ENCODE data around the gene TANGO2. TPM values are rescaled to one million over a fixed set of nuclear protein-coding genes. Genes with fewer than 3 reads are reported as not detected.

The TANGO2 gene
- total and polyA plus RNA-seq, 2 of the 8 experiments (the other 6 are each of a cell fraction or from before 2014, with no cell fraction given) = 10.1 to 18.4 TPM

GRCh38 chr22:20055144-20055543 lies 34.2 kb downstream of the TANGO2 start:
- Histone ChIP-seq H3K79me2 (ENCODE audit: control insufficient read depth in 1 of 2, insufficient read depth in 2 of 2, low read length in 2 of 2) (no peaks in the 10 kb centered on the region), H4K5ac (ENCODE audit: insufficient read length, low read depth, low read length) (no peak overlapping the region), H4K20me1 (replicated peaks in 1 of 2; ENCODE audit: control insufficient read depth in 1 of 2, insufficient read depth in 2 of 2, low read length in 2 of 2) (peaks cover 0 to 5% of the 10 kb centered on the region in 2 experiments), H4K8ac (ENCODE audit: extremely low read depth, insufficient read depth, low read length) (no peak overlapping the region), H2BK15ac (ENCODE audit: low read length) (no peak overlapping the region), H2AK5ac (ENCODE audit: low read depth, low read length) (no peak overlapping the region), H3K56ac (replicated peaks; ENCODE audit: insufficient read length, low read depth, low read length) (no peak overlapping the region), H2BK120ac (replicated peaks; ENCODE audit: low read depth, low read length) (no peak overlapping the region), H3K9me3 (ENCODE audit: insufficient read depth in 2 of 2, low read depth in 1 of 2, low read length in 1 of 2) (no peaks in the 10 kb centered on the region), H2BK20ac (ENCODE audit: low read length) (no peak overlapping the region), H2AFZ (ENCODE audit: low read length) (no peak overlapping the region), H3K23me2 (ENCODE audit: low read depth, low read length) (0 out of 2 replicates have a peak, but pooled peaks cover 2% of the 10 kb centered on the region), H3K18ac (ENCODE audit: extremely low read depth, low read length) (no peak overlapping the region), H3K27me3 (replicated peaks in 1 of 4; ENCODE audit: control insufficient read depth in 3 of 4, extremely low read depth in 1 of 4, insufficient read depth in 3 of 4, low read length in 3 of 4) (no peaks in the 10 kb centered on the region; a peak in 1 of 7 replicates), H4K91ac (replicated peaks; ENCODE audit: insufficient read length, low read length) (no peak overlapping the region), H3K27ac (ENCODE audit: low read depth, low read length) (no peak overlapping the region), H3K4me1 (replicated peaks in 1 of 4; ENCODE audit: control insufficient read depth in 3 of 4, insufficient read depth in 4 of 4, low read length in 3 of 4) (no peaks in the 10 kb centered on the region), H3K4me3 (ENCODE audit: extremely low read depth in 1 of 4, insufficient read depth in 2 of 4, low read depth in 3 of 4, low read length in 4 of 4) (no peak overlapping the region), H3K4me2 (ENCODE audit: insufficient read depth in 1 of 2, low read depth in 2 of 2, low read length in 2 of 2) (no peak overlapping the region), H3K14ac (ENCODE audit: insufficient read length) (no peak overlapping the region), H3K23ac (ENCODE audit: insufficient read length) (no peak overlapping the region), H3K79me1 (ENCODE audit: low read depth, low read length) (no peaks in the 10 kb centered on the region), H2BK5ac (ENCODE audit: low read depth, low read length) (no peak overlapping the region), H3K36me3 (ENCODE audit: control insufficient read depth in 2 of 4, insufficient read depth in 4 of 4, low read length in 3 of 4) (no peaks in the 10 kb centered on the region), H3K9ac (replicated peaks in 1 of 4; ENCODE audit: extremely low read depth in 1 of 4, low read depth in 3 of 4, low read length in 3 of 4) (no peak overlapping the region), H3K4ac (replicated peaks; ENCODE audit: insufficient read length, low read depth, low read length) (no peak overlapping the region), H2BK12ac (ENCODE audit: low read depth, low read length) (no peak overlapping the region)
- DNase-seq (ENCODE audit: low read depth in 1 of 2, low spot score in 2 of 2) (no peak), FAIRE-seq (no peak)
- TF ChIP-seq TCF12 (IDR thresholded peaks at IDR 0.05; ENCODE audit: low read depth, low read length) = no peak
- CTCF ChIA-PET (ENCODE audit: partially characterized antibody) = interaction anchor here (1.1 kb wide), 1 partner anchor 13 kb away, joined by 3 read pairs; no protein-coding TSS in a partner anchor
- POLR2A ChIA-PET (ENCODE audit: partially characterized antibody) = no interaction called here
- 83% methylated on average over 2 of the region's 2 CpGs; no CpG with 5 or more reads in 1 of the 2 experiments for WGBS, 2 experiments (ENCODE audit: extremely low coverage in 1 of 2, insufficient coverage in 1 of 2, insufficient read length in 1 of 2, insufficient replicate concordance in 2 of 2, low coverage in 1 of 2, low lambda C conversion rate in 2 of 2, missing lambda C conversion rate in 1 of 2)

Data from H1 (cell line).